HEK293 (cell line): ENCODE measurements around the gene DCST2.

Experiments
- CTCF ChIA-PET: fragments of 350-600 bp; formaldehyde crosslinking; extraction: SDS; loops from one replicate; lab custom pipeline; 2021; ENCODE audit warnings: antibody characterized with exemption; lab: Yijun Ruan, JAX
- POLR2A ChIA-PET: fragments of 300-600 bp; formaldehyde crosslinking; extraction: SDS; loops from one replicate; lab custom pipeline; 2020; ENCODE audit warnings: antibody characterized with exemption, inconsistent platforms; lab: Yijun Ruan, JAX
- H3K27ac ChIP-seq: fragments of 200-500 bp; sonication (Bioruptor generic); 2 replicates; pipeline ENCODE4 v1.5.1; 2014; ENCODE audit warnings: low read depth, low read length, control low read depth, inconsistent platforms; ENCODE audit errors: extremely low read depth
- H3K36me3 ChIP-seq, 2 experiments: fragments of 200-500 bp in 1 of 2; sonication (Bioruptor generic) in 1 of 2; 1 replicate in 1 of 2; 2 replicates in 1 of 2; pipeline ENCODE4 v1.5.1; 2014 to 2017; ENCODE audit warnings: inconsistent platforms in 2 of 2, low read length in 2 of 2; ENCODE audit not compliant: control insufficient read depth in 2 of 2, insufficient read depth in 1 of 2
- H3K4me1 ChIP-seq: fragments of 200-500 bp; sonication (Bioruptor generic); 2 replicates; pipeline ENCODE4 v1.5.1; 2014; ENCODE audit warnings: mild to moderate bottlenecking, low read length, inconsistent platforms; ENCODE audit not compliant: control insufficient read depth, insufficient read depth
- H3K4me3 ChIP-seq: 2 replicates; pipeline ENCODE4 v1.5.1; 2011; ENCODE audit warnings: low read depth, mild to moderate bottlenecking, control low read depth, low read length, moderate library complexity
- H3K9me3 ChIP-seq: fragments of 200-500 bp; sonication (Bioruptor generic); 2 replicates; pipeline ENCODE4 v1.5.1; 2014; ENCODE audit warnings: low read depth, low read length, inconsistent platforms; ENCODE audit not compliant: control insufficient read depth, insufficient read depth
- HOXA7 ChIP-seq: sonication (generic); formaldehyde crosslinking; IDR thresholded peaks from 2 replicates; pipeline ENCODE4 v1.8.1; 2022; ENCODE audit warnings: missing genetic modification reagents, borderline replicate concordance
- KLF8 ChIP-seq: fragments of 450-650 bp; formaldehyde crosslinking; IDR thresholded peaks from 2 replicates; pipeline ENCODE4 v1.5.1; 2016; ENCODE audit warnings: missing biosample characterization, missing genetic modification characterization
- KLF9 ChIP-seq: fragments of 450-650 bp; formaldehyde crosslinking; IDR thresholded peaks from 2 replicates; pipeline ENCODE4 v1.5.1; 2016; ENCODE audit warnings: missing biosample characterization, missing genetic modification characterization, low read depth
- ZNF140 ChIP-seq: fragments of 450-650 bp; formaldehyde crosslinking; IDR thresholded peaks from 2 replicates; pipeline ENCODE4 v1.5.1; 2016; ENCODE audit warnings: missing biosample characterization, missing genetic modification characterization
- ZNF274 ChIP-seq, 2 experiments: fragments of 200-500 bp in 1 of 2; fragments of 450-650 bp in 1 of 2; sonication (Bioruptor generic) in 1 of 2; formaldehyde crosslinking in 1 of 2; IDR thresholded peaks; 2 replicates each; pipeline versions ENCODE4 v1.5.1 to v1.6.1; 2014 to 2016; ENCODE audit warnings: borderline replicate concordance in 1 of 2, inconsistent platforms in 1 of 2, low read length in 1 of 2, missing biosample characterization in 1 of 2, missing genetic modification characterization in 1 of 2
- ZNF548 ChIP-seq: fragments of 450-650 bp; formaldehyde crosslinking; IDR thresholded peaks from 2 replicates; pipeline ENCODE4 v1.5.1; 2016; ENCODE audit warnings: missing biosample characterization, missing genetic modification characterization
- ZNF701 ChIP-seq: fragments of 450-650 bp; formaldehyde crosslinking; IDR thresholded peaks from 2 replicates; pipeline ENCODE4 v1.5.1; 2016; ENCODE audit warnings: missing biosample characterization, missing genetic modification characterization
- ZNF830 ChIP-seq: fragments of 450-650 bp; IDR thresholded peaks from 2 replicates; pipeline ENCODE4 v1.5.0; 2018; ENCODE audit warnings: missing biosample characterization, missing genetic modification characterization, low read depth, mild to moderate bottlenecking, moderate library complexity
- TF ChIP-seq, protein P1 (sequence below): fragments of 450-650 bp; formaldehyde crosslinking; IDR thresholded peaks from 2 replicates; pipeline ENCODE4 v1.5.1; 2016; ENCODE audit warnings: missing biosample characterization, missing genetic modification characterization
- TF ChIP-seq, protein P2 (sequence below): fragments of 450-650 bp; formaldehyde crosslinking; IDR thresholded peaks from 2 replicates; pipeline ENCODE4 v1.5.1; 2016; ENCODE audit warnings: missing biosample characterization, missing genetic modification characterization

DCST2 gene

DNA sequence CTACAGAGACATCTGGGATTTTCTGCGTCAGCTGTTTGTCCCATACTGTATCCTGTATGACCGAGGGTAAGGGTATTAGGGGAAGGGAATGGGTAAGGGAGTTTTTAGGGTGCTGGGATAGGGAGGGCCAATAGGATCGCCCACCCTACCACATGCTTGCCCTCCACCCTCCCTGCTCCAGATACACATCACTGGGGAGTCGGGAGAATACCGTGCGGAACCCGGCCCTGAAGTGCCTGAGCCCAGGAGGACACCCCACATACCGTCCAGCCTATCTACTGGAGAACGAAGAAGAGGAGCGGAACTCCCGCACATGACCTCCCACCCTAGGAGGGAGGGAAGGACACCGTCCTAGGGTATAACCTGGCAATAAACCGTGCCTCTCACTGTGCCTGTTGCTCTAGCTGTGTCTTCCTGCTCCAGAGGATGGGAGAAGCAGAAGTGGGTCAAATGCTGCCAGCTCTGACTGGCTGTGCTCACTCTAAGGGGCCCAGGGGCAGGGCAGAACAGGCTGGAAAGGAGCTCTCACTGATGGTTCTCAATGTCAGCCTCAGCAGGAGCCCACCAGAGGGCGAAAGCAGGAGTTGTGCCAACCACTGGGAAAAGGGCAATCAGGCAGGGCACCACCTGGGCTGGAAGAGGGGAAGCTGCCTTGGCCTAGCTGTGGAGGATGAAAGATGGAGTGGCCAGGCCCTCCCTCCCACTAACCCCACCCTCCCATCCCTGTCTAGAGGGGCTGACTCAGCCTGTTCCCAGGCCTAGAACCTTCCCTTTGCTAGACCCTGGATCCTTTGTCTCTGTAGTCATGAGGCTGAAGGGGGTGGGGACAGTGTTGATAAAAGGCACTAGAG, 40.6 kb downstream of the DCST2 start (continued):
- no peak for TF ChIP-seq KLF9 (tag by site-specific recombination)
- no peak for TF ChIP-seq ZNF830 (tag by site-specific recombination)
- TF ChIP-seq, protein P1, sequence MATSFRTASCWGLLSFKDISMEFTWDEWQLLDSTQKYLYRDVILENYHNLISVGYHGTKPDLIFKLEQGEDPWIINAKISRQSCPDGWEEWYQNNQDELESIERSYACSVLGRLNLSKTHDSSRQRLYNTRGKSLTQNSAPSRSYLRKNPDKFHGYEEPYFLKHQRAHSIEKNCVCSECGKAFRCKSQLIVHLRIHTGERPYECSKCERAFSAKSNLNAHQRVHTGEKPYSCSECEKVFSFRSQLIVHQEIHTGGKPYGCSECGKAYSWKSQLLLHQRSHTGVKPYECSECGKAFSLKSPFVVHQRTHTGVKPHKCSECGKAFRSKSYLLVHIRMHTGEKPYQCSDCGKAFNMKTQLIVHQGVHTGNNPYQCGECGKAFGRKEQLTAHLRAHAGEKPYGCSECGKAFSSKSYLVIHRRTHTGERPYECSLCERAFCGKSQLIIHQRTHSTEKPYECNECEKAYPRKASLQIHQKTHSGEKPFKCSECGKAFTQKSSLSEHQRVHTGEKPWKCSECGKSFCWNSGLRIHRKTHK, result no peak
- TF ChIP-seq, protein P2, sequence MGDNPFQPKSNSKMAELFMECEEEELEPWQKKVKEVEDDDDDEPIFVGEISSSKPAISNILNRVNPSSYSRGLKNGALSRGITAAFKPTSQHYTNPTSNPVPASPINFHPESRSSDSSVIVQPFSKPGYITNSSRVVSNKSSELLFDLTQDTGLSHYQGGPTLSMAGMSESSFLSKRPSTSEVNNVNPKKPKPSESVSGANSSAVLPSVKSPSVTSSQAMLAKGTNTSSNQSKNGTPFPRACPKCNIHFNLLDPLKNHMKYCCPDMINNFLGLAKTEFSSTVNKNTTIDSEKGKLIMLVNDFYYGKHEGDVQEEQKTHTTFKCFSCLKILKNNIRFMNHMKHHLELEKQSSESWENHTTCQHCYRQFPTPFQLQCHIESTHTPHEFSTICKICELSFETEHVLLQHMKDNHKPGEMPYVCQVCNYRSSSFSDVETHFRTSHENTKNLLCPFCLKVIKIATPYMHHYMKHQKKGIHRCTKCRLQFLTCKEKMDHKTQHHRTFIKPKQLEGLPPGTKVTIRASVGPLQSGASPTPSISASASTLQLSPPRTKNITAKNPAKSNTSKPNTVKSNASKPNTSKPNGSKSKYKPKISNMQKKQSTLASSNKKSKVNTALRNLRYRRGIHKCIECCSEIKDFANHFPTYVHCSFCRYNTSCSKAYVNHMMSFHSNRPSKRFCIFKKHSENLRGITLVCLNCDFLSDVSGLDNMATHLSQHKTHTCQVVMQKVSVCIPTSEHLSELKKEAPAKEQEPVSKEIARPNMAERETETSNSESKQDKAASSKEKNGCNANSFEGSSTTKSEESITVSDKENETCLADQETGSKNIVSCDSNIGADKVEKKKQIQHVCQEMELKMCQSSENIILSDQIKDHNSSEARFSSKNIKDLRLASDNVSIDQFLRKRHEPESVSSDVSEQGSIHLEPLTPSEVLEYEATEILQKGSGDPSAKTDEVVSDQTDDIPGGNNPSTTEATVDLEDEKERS, result no peak
- no peak for TF ChIP-seq ZNF548 (tag by site-specific recombination)
- TF ChIP-seq HOXA7 (CRISPR knock-in tag), result no peak
- TF ChIP-seq ZNF140 (tag by site-specific recombination), result no peak

DNA sequence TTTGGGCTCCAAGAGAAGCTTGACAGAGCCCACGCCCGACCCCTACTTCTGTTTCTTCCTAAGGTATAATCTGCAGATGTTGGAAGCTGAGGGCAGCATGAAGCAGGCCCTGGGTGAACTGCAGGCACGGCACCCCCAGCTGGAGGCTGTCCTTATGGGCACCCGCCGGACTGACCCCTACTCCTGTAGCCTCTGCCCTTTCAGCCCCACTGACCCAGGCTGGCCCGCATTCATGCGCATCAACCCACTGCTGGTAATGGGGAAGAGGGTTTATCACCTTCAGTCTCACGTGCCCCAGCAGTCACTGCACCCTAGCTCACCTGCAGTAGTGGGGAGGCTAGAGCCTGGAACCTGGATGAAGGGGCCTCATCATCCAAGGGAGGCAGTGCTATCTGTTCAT, 43.3 kb downstream of the DCST2 start:
- Histone ChIP-seq H3K4me3 (no peak overlapping the region), H3K4me1 (no peaks in the 10 kb centered on the region), H3K9me3 (no peaks in the 10 kb centered on the region), H3K27ac (no peak overlapping the region), H3K36me3 (peaks cover 3 to 51% of the 10 kb centered on the region in 2 experiments; a peak in 2 of 3 replicates)
- ChIA-PET POLR2A (interaction anchor here (0.5 kb wide), 1 partner anchor 17 kb away, joined by 6 read pairs; no protein-coding TSS in a partner anchor), CTCF (interaction anchor here (0.6 to 1.0 kb wide), 3 partner anchors 9 to 95 kb away, joined by 3 to 7 read pairs (median 4); partner anchors contain the start of gene PYGO2)
- TF ChIP-seq KLF8 (tag by site-specific recombination) (no peak), ZNF701 (tag by site-specific recombination) (no peak)

DNA sequence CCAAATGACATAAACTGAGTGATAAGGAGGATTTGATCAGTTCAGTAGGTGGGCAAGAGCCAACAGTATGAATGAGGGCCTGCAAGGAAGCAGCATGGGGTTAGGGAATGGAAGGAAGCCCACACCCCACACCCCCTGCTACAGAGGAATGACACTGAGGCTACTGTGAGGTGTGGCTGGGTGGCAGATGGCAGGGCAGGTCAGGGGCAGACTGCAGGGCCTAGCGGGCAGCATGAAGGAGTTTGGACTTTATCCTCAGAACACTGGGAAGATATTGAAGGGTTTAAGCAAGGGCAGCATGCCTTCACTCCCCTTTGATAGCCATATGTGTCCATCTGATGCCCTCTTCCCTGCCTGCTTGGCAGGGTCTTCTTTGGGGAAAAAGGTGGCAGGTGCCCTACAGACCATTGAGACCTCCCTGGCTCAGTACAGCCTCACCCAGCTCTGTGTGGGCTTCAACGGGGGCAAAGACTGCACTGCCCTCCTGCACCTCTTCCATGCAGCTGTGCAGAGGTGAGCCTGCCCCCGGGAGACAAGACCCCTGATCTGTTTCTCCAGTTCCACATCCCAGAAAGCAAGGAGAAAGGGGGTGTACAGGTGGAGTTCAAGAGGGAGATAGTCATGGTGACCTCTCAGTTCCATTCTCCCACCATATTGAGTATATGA, 44.3 kb downstream of the DCST2 start:
- CTCF ChIA-PET, result interaction anchor here (1.0 to 1.3 kb wide), 3 partner anchors 10 to 60 kb away, joined by 4 to 7 read pairs (median 4); no protein-coding TSS in a partner anchor
- H3K27ac ChIP-seq, result no peak overlapping the region
- H3K36me3 ChIP-seq, result peaks cover 7 to 53% of the 10 kb centered on the region in 2 experiments; a peak in 2 of 3 replicates
- no peak overlapping the region for H3K4me3 ChIP-seq
- no peak for TF ChIP-seq ZNF274 (IDR thresholded peaks at IDR 0.05; ENCODE audit: low read length)
- no peak for TF ChIP-seq ZNF274 (tag by site-specific recombination; IDR thresholded peaks at IDR 0.05; ENCODE audit: borderline replicate concordance)
- TF ChIP-seq, all 188 proteins: peak for 0
- Histone ChIP-seq H3K9me3 (no peaks in the 10 kb centered on the region), H3K4me1 (no peaks in the 10 kb centered on the region)
- POLR2A ChIA-PET, result interaction anchor here (1.3 kb wide), 1 partner anchor 34 kb away, joined by 5 read pairs; the partner anchor contains the start of gene PBXIP1
